Activated CD4-positive, alpha-beta T cell treated with anti-CD3 and anti-CD28 coated beads, Interleukin-2, amount 50 U/mL, for 48 hours (primary cell): ENCODE results near the gene NCAPD3.

Experiments
- DNase-seq, 2 experiments: peaks; one replicate each; pipeline ENCODE4 v3.0.0-alpha.2; 2020

The NCAPD3 gene

DNA sequence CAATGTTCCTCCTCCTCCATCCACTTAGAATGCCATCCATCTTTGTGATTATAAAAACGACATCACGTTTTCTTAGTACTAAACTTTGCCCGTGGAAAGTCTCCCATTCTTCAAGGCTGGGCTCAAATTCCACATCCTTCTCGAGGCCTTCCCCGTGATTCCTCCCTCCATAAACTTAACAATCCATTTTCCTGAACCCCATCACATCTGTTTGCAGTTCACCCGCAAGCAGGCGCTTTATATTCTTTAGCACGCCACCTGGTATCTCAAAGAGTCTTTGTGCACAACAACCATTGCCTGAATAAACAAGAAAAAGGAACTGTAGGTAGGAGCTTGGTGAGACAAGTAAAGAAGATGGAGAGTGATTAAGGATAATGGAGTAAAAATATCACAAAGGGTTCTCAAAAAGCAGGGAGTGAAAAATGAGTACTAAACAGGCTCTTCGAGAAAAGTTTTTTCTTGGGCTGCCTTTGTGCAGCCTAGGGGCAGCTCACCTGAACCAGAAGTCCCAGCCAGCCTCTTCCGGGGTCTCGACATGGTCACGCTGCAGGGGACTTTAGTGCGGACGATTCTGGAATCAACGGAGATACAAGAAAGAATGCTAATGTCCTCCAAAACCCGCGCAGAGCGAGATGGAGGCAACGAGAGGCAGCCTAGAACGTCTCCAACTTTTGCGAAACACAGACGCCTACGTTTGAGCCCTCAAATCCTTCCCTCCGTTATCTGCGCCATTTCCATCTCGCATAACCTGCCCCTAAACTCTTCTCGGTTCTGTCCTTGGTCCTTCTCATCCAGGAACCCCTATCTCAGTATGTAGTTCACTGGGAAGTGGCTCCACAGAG is 28.8 kb upstream of the NCAPD3 start:
- peak; percentile 21 to 41 for DNase-seq

- no peak for DNase-seq
These were observed 26.9 kb upstream of the NCAPD3 start for GRCh38 chr11:134250675-134251074.

DNA sequence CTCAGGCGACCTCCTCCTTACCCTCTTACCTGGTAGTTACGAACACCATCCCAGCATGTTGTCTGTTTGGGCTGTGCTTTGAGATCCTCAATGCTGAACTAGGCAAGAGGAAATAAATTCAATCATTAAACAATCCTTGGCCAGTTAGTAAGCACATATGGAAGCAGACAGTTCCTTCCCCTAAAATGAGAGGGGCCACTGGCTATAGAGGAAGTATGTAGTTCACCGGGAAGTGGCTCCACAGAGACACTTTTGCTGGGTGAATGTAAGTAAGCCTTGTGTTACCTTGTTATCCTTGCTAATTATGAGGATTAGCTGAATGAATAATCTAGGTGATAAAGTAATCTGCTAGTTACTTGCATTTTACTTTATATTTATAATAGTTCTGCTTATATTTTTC is 26.5 kb upstream of the NCAPD3 start:
- DNase-seq: no peak

DNA sequence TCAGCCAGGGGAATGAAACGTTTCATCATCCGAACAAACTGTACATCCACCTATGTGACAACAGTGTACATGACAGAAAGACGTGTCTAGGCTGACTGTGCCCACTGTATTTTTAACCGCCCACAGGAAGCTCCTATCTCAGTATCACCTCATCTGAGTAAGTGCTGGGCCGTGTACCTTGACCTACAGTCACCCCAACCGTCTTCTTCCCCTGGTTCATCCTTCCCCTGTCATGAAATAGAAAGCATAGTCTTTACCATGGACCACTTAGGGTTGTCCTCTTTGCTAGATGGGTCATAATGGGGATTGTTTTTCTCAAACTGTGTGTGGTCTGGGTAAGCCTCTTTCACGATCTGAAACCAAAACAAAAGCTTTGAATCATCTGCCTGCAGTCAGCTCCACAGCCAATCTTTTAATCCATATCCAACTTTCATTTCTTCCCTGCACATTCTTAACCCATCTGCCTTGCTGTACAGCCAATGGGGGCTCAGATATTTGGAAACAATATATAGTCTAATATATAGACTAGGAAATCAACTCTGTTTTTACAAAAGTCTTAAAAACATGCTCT is 25.2 kb upstream of the NCAPD3 start:
- peak in 1 of 2 experiments; percentile 18 for DNase-seq

- no peak for DNase-seq
These were observed 22.9 kb upstream of the NCAPD3 start for GRCh38 chr11:134246678-134247077.

DNA sequence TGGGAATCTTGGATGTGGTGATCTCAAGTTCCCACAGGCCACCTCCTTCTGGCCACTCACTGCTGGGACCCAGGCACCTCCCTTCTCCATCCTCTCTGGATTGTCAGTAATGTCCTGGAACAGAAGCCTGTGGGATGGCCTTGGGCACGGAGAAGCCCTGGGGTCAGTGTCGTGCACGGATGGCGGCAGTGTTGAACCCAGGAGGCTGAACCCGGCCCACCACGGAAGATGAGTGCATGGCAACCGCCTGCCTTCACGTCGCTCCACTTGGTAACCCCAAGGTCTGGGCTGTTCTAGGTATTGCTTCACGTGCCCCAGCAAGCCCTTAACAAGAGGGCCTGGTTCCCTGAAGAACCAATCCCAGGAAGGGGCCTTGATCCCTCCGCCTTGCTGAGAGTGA is 22.3 kb upstream of the NCAPD3 start:
- DNase-seq: no peak

DNA sequence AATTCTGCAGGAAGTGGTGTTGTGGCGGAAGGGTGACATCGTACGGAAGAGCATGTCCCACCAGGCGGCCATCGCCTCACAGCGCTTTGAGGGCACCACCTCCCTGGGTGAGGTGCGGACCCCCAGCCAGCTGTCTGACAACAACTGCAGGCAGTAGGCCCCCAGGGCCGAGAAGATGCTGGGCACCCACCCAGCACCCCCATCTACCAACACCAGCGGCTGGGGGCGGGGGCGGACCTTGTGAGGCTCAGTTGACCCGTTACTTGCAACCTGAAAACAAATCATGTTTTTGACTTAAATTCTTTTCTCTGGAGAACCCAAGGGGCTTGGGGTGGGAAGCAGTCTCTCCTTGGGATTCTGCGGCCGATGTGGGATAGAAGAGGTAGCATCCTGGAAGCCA is 21.7 kb upstream of the NCAPD3 start:
- DNase-seq: no peak

GRCh38 chr11:134244593-134244992 is 20.8 kb upstream of the NCAPD3 start:
- DNase-seq: no peak

- DNase-seq: no peak
These were observed 20.1 kb upstream of the NCAPD3 start for GRCh38 chr11:134243913-134244312.

DNA sequence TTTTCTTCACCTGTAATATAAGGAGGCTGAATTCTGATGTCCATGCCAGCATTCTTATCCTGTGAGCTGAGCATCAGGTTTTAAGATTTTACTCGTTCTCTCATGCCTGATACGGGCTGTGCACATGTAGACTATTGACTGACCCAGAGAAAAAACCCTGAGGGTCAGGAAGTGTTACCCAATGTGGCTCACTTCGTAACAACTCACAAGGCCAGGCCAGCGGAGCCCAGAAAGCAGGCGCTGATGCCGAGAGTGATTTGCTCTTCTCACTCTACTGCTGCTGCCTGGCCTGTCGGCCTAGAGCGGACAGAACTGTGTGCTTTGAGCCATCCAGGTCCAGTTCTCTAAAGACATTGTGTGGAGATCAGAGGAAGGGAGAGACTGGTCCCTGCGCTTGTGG is 18.6 kb upstream of the NCAPD3 start:
- no peak for DNase-seq

GRCh38 chr11:134240592-134240991 is 16.8 kb upstream of the NCAPD3 start:
- no peak for DNase-seq

- no peak for DNase-seq
These were observed 15.2 kb upstream of the NCAPD3 start for GRCh38 chr11:134238956-134239355.

DNA sequence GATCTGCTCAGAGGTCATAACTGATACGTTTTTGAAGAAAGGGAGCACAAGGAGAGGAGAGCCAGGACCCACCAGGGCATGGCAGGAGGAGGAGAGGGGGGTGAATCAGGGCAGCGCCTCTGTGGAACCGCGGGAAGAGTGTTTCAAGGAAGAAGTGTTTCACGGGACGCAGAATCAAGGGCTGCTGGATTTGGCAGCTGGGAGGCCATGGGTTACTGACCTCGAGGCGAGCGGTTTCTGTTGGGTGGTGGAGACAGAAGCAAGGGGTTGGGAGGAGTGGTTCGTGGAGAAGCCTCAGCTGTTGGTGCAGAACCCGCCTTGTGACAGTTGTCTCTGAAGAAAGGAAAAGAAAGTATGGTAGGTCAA is 13.8 kb upstream of the NCAPD3 start:
- DNase-seq: no peak

- no peak for DNase-seq
These were observed 13.2 kb upstream of the NCAPD3 start for GRCh38 chr11:134236834-134237556.

- DNase-seq: no peak
These were observed 11.6 kb upstream of the NCAPD3 start for GRCh38 chr11:134235399-134235798.

GRCh38 chr11:134233729-134234179 is 10.0 kb upstream of the NCAPD3 start:
- DNase-seq: no peak

GRCh38 chr11:134231958-134232659 is 8.3 kb upstream of the NCAPD3 start:
- DNase-seq: no peak

- DNase-seq: no peak
These were observed 6.6 kb upstream of the NCAPD3 start for GRCh38 chr11:134230339-134230738.

- no peak for DNase-seq
These were observed 5.5 kb upstream of the NCAPD3 start for GRCh38 chr11:134229126-134229790.

DNA sequence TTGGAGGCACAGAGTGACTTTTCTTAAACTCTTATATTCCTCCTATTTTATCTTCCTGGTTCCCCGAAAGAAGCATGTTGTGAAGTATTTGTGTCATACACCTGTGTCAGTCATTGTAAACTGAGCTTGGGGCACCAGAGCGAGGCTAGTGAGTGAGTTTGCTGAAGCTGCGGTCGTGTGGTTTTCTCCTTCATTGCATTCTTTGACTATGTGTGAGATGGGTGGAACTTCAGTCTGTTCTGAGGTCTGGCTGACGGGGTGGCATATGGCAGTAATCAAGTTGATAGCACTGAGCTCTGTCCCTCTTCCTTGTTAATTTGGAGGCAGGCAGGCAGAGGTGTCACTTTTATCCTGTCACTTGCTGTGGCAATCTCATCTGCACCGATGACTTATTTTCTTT is 4.9 kb upstream of the NCAPD3 start:
- peak; percentile 8 to 18 for DNase-seq

- DNase-seq: no peak
These were observed 3.1 kb upstream of the NCAPD3 start for GRCh38 chr11:134226806-134227325.
